ENCODE measurements around the gene PLCG1.
"Not testable (repeated sequence)": the region's sequence is repeated elsewhere in the genome, so short reads cannot be mapped to it uniquely, and the experiment has no call there.

PLCG1 gene

GRCh38 chr20:41125530-41126457 lies 11.5 kb upstream of the PLCG1 start:
- no peak for DNase-seq

- no peak for DNase-seq
Observed at GRCh38 chr20:41126719-41127118, 10.6 kb upstream of the PLCG1 start.

GRCh38 chr20:41128317-41128716 lies 9.0 kb upstream of the PLCG1 start:
- DNase-seq = not testable (repeated sequence)

- no peak for DNase-seq
Observed at GRCh38 chr20:41131594-41132387, 5.6 kb upstream of the PLCG1 start.

- not testable (repeated sequence) for DNase-seq
Observed at GRCh38 chr20:41132388-41132775, 5.0 kb upstream of the PLCG1 start.

GRCh38 chr20:41133709-41134361 lies 3.5 kb upstream of the PLCG1 start:
- DNase-seq = no peak

- no peak for DNase-seq
Observed at GRCh38 chr20:41134362-41135186, 2.8 kb upstream of the PLCG1 start.

- DNase-seq = no peak
Observed at GRCh38 chr20:41135187-41135887, 2.0 kb upstream of the PLCG1 start.

GRCh38 chr20:41135888-41136679 lies 1.3 kb upstream of the PLCG1 start:
- DNase-seq = no peak

GRCh38 chr20:41137614-41138474 lies 501 bp downstream of the PLCG1 start:
- no peak for DNase-seq

- DNase-seq = no peak
Observed at GRCh38 chr20:41138475-41139226, 1.3 kb downstream of the PLCG1 start.

- no peak for DNase-seq
Observed at GRCh38 chr20:41139227-41140093, 2.1 kb downstream of the PLCG1 start.

GRCh38 chr20:41140226-41141133 lies 3.1 kb downstream of the PLCG1 start:
- no peak for DNase-seq

- no peak for DNase-seq
Observed at GRCh38 chr20:41141153-41141815, 3.9 kb downstream of the PLCG1 start.

GRCh38 chr20:41142245-41142644 lies 4.9 kb downstream of the PLCG1 start:
- no peak for DNase-seq

GRCh38 chr20:41142919-41143318 lies 5.6 kb downstream of the PLCG1 start:
- DNase-seq = no peak
